Measurements from ENCODE around the gene SNCAIP.

SNCAIP gene

GRCh38 chr5:122465031-122465577, 153.1 kb downstream of the SNCAIP start:
- no peak for DNase-seq
- in situ Hi-C loops (cut with HindIII; ENCODE audit: low pct_ligation_motif_present, low sequenced_read_pairs): no loop called here

GRCh38 chr5:122465994-122466393, 154.0 kb downstream of the SNCAIP start:
- in situ Hi-C loops (cut with HindIII; ENCODE audit: low pct_ligation_motif_present, low sequenced_read_pairs): no loop called here
- Histone ChIP-seq H3K36me3 (replicated peaks) (no peaks in the 10 kb centered on the region), H3K4me3 (ENCODE audit: low read depth, low read length) (no peak overlapping the region), H3K27ac (no peak overlapping the region), H3K27me3 (replicated peaks) (no peaks in the 10 kb centered on the region)
- TF ChIP-seq CTCF (IDR thresholded peaks at IDR 0.05; ENCODE audit: low read depth, low read length, missing control alignments): no peak
- no peak for DNase-seq

More at GRCh38 chr5:122465031-122465577, 153.1 kb downstream of the SNCAIP start:
- Histone ChIP-seq H3K27ac (no peak overlapping the region), H3K27me3 (replicated peaks) (no peaks in the 10 kb centered on the region), H3K36me3 (replicated peaks) (no peaks in the 10 kb centered on the region), H3K4me3 (ENCODE audit: low read depth, low read length) (no peak overlapping the region)
- TF ChIP-seq CTCF (IDR thresholded peaks at IDR 0.05; ENCODE audit: low read depth, low read length, missing control alignments): no peak

- Histone ChIP-seq H3K27ac (no peak overlapping the region), H3K36me3 (replicated peaks) (no peaks in the 10 kb centered on the region), H3K27me3 (replicated peaks) (no peaks in the 10 kb centered on the region), H3K4me3 (ENCODE audit: low read depth, low read length) (no peak overlapping the region)
- DNase-seq: no peak
- TF ChIP-seq CTCF (IDR thresholded peaks at IDR 0.05; ENCODE audit: low read depth, low read length, missing control alignments): peak; percentile 18
- in situ Hi-C loops (cut with HindIII; ENCODE audit: low pct_ligation_motif_present, low sequenced_read_pairs): no loop called here
Measured at GRCh38 chr5:122468351-122469116, 156.5 kb downstream of the SNCAIP start.

- no peak overlapping the region for H3K27ac ChIP-seq
- no peaks in the 10 kb centered on the region for H3K36me3 ChIP-seq (replicated peaks)
- no peaks in the 10 kb centered on the region for H3K27me3 ChIP-seq (replicated peaks)
- no peak for DNase-seq
- TF ChIP-seq CTCF (IDR thresholded peaks at IDR 0.05; ENCODE audit: low read depth, low read length, missing control alignments): no peak
- no peak overlapping the region for H3K4me3 ChIP-seq (ENCODE audit: low read depth, low read length)
- in situ Hi-C loops (cut with HindIII; ENCODE audit: low pct_ligation_motif_present, low sequenced_read_pairs): no loop called here
Measured at GRCh38 chr5:122469384-122469919, 157.4 kb downstream of the SNCAIP start.

GRCh38 chr5:122470365-122470764, 158.3 kb downstream of the SNCAIP start:
- Histone ChIP-seq H3K4me3 (ENCODE audit: low read depth, low read length) (no peak overlapping the region), H3K36me3 (replicated peaks) (no peaks in the 10 kb centered on the region), H3K27ac (no peak overlapping the region), H3K27me3 (replicated peaks) (no peaks in the 10 kb centered on the region)
- DNase-seq: no peak
- in situ Hi-C loops (cut with HindIII; ENCODE audit: low pct_ligation_motif_present, low sequenced_read_pairs): no loop called here
- TF ChIP-seq CTCF (IDR thresholded peaks at IDR 0.05; ENCODE audit: low read depth, low read length, missing control alignments): no peak
